HepG2 (cell line): Measurements from ENCODE around the gene CALML5.

Experiments
- RAD21 ChIP-seq: fragments of 450-650 bp; formaldehyde crosslinking; IDR thresholded peaks from 2 replicates; pipeline ENCODE4 v1.5.0; 2020; ENCODE audit warnings: mild to moderate bottlenecking
- ZNF549 ChIP-seq: sonication (generic); formaldehyde crosslinking; IDR thresholded peaks from 2 replicates; pipeline ENCODE4 v1.5.0; 2020; ENCODE audit warnings: missing genetic modification reagents
- TF ChIP-seq, protein P1 (sequence below): sonication (generic); formaldehyde crosslinking; IDR thresholded peaks from 2 replicates; pipeline ENCODE4 v1.5.0; 2020; ENCODE audit warnings: mild to moderate bottlenecking, missing genetic modification reagents, moderate library complexity
- TF ChIP-seq, protein P2 (sequence below): sonication (generic); formaldehyde crosslinking; IDR thresholded peaks from 2 replicates; pipeline ENCODE4 v1.4.0; 2020; ENCODE audit warnings: mild to moderate bottlenecking, missing genetic modification reagents

DNA sequence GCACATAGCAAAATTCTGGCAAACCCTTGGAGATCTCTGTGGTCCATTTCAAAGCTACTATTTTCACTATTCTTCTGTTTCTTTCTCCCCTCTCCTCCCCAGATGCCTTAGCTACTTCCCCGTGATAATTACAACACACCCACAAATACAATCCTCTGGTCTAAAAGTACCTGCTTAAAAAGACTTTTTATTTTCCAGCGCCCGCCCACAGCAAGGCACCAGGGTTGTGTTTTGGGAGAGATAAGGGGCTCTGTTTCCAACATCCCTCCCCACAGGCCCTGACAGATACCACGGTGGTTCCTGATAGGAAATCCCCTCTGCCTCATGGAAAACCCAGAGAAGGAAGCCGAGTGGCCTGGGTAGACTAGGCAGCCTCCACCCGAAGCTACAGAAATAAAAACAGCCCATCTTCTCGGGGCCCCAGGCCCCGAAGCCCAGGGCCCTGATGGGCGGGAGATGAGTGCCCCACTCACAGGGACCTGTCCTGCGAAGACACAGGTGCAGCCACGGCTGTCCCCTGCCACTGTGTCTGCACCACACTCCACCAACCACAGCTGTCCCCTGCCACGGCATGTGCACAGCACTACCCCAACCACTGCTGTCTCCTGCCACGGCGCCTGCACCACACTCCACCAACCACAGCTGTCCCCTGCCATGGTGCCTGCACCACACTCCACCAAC, 19.7 kb downstream of the CALML5 start:
- TF ChIP-seq ZNF549 (CRISPR knock-in tag) (no peak), RAD21 (CRISPR knock-in tag) (no peak)
- TF ChIP-seq, protein P1, sequence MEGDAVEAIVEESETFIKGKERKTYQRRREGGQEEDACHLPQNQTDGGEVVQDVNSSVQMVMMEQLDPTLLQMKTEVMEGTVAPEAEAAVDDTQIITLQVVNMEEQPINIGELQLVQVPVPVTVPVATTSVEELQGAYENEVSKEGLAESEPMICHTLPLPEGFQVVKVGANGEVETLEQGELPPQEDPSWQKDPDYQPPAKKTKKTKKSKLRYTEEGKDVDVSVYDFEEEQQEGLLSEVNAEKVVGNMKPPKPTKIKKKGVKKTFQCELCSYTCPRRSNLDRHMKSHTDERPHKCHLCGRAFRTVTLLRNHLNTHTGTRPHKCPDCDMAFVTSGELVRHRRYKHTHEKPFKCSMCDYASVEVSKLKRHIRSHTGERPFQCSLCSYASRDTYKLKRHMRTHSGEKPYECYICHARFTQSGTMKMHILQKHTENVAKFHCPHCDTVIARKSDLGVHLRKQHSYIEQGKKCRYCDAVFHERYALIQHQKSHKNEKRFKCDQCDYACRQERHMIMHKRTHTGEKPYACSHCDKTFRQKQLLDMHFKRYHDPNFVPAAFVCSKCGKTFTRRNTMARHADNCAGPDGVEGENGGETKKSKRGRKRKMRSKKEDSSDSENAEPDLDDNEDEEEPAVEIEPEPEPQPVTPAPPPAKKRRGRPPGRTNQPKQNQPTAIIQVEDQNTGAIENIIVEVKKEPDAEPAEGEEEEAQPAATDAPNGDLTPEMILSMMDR (CRISPR knock-in tag): no peak
- TF ChIP-seq, protein P2, sequence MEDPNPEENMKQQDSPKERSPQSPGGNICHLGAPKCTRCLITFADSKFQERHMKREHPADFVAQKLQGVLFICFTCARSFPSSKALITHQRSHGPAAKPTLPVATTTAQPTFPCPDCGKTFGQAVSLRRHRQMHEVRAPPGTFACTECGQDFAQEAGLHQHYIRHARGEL (CRISPR knock-in tag): no peak
